GM20000 (cell line): ENCODE measurements around the gene UBL7.
A peak's percentile ranks its signal among the peaks of the same experiment; 100 is the strongest.

Experiments used
- DNase-seq: peaks from one replicate; pipeline ENCODE4 v3.0.0; 2012; ENCODE audit warnings: low spot score
- TF ChIP-seq, protein P1 (sequence below): IDR thresholded peaks from 2 replicates; pipeline ENCODE4 v1.5.1; 2012; ENCODE audit warnings: mild to moderate bottlenecking, control low read depth; ENCODE audit errors: extremely low read depth, missing control alignments

UBL7 gene, protein sequence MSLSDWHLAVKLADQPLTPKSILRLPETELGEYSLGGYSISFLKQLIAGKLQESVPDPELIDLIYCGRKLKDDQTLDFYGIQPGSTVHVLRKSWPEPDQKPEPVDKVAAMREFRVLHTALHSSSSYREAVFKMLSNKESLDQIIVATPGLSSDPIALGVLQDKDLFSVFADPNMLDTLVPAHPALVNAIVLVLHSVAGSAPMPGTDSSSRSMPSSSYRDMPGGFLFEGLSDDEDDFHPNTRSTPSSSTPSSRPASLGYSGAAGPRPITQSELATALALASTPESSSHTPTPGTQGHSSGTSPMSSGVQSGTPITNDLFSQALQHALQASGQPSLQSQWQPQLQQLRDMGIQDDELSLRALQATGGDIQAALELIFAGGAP

DNA sequence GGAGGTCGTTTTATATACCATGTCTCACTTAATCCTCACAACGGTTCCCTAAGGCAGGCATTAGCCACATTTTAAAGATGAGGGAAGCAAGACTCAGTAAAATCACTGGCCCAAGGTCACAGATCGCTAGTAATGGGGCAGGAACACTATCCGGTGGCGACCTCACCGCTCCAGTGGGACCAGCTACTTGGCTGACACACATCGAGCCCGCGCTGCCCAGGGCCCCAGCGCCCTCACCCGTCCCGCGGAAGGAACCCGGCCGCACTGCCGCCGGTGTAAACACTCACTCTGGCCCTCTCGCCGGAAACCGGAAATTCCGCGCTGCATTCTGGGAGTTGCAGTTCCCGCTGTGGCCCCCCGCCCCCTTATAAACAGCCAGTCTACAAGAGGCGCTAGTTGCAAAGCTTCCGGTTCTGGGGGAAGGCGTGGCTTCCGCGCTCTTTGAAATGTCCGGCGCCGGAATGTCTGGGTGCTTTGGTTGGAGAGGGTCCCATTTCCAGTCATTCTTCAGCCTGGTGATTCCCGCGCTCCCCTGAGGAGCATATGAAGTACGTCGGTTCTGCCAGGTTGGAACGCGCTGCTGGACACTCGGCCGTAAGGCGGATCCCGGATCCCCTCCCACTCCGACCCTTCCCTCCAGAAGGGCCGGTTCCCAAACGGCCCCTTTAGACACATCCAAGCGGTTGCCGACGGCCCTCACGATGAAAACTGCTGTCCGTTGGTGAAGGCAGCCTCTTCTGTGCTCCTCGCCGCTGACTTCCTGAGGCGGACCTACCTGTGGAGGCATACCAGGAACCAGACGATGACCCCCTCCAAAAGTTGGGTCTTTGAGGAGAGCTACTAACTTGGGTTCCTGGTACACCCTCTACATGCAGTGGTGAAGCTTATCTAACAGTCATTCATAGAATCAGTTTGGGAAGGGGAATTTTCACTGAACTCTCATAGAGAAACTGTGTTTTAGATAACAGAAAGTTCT, at the start of gene UBL7:
UBL7 (minus strand) TSS at position 290 of the 976 bp plus-strand sequence. CDS start 2,293 bp downstream, outside the sequence.
- DNase-seq = peak; percentile 93
- TF ChIP-seq, protein P1, sequence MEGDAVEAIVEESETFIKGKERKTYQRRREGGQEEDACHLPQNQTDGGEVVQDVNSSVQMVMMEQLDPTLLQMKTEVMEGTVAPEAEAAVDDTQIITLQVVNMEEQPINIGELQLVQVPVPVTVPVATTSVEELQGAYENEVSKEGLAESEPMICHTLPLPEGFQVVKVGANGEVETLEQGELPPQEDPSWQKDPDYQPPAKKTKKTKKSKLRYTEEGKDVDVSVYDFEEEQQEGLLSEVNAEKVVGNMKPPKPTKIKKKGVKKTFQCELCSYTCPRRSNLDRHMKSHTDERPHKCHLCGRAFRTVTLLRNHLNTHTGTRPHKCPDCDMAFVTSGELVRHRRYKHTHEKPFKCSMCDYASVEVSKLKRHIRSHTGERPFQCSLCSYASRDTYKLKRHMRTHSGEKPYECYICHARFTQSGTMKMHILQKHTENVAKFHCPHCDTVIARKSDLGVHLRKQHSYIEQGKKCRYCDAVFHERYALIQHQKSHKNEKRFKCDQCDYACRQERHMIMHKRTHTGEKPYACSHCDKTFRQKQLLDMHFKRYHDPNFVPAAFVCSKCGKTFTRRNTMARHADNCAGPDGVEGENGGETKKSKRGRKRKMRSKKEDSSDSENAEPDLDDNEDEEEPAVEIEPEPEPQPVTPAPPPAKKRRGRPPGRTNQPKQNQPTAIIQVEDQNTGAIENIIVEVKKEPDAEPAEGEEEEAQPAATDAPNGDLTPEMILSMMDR = no peak

DNA sequence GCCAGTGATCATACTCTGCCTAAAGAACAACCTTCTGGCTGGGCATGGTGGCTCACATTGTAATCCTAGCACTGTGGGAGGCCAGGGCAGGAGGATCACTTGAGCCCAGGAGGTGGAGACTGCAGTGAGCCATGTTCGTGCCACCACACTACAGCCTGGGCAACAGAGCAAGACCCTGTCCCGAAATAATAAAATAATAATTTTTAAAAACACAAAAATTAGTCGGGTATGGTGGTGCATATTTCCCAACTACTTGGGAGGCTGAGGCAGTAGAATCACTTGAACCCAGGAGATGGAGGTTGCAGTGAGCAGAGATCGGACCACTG, 45.5 kb upstream of the UBL7 start:
- DNase-seq = no peak
- TF ChIP-seq, protein P1 = no peak

DNA sequence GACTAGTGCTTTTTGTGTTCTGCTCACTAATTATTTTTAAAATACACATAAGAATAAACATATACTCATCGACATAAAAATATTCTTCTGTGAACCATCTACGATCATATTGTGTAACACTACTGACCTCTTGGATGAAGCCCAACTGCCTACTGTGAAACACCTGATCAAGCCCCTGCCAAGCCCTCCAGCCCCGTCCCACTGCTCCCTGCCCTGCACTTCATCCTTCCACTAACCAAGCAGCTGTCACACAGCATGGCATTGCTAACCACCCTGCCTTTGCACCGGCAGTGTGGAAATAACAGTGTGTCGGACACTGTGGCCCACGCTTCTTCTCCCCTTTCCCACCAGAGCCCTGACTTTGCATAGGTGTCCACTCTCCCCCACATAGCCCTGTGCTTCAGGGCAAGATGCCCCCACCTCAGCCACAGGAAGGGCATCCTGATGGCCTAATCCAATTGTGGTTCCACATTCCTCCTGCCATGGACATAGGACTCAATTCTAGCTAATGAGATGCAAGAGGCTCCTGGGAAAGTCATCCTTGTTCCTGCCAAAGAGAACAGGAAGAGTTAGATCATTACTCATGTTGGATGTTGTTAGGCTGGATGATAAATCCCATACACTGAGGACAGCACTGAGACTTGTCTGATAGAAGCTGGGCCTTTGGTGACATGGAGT, 45.0 kb upstream of the UBL7 start:
- no peak for DNase-seq
- TF ChIP-seq, protein P1 = no peak

DNA sequence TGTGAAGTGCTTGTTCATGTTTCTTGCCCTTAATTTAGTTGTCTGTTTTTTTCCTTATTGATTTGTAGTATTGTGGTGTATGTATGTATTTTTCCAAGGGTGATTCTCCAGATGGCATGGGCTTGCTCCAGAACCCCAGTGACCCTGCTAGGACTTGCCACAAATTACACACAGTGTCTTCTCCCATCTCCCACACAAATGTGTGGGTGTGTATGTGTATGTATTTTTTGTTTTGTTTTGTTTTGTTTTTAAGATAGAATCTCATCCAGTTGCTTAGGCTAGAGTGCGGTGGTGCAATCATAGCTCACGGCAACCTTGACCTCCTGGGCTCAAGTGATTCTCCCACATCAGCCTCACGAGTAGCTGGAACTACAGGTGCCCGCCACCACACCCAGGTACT, 43.9 kb upstream of the UBL7 start:
- TF ChIP-seq, protein P1 = no peak
- DNase-seq = no peak

DNA sequence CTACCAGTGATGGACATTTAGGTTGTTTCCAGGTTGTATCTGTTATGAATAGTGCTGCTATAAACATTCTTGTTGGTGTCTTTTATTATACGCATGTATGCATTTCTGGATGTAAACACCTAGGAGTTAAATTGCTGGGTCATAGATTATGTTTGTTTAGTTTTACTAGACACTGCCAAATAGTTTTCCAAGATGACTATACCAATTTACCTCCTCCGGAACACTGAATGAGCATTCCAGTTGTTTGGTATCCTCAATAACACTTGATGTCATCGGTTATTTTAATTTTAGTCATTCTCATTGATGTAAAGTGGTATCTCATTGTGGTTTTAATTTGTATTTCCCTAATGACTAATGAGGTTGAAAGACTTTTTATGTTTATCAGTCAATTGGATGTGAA, 43.5 kb upstream of the UBL7 start:
- TF ChIP-seq, protein P1 = no peak
- DNase-seq = no peak

DNA sequence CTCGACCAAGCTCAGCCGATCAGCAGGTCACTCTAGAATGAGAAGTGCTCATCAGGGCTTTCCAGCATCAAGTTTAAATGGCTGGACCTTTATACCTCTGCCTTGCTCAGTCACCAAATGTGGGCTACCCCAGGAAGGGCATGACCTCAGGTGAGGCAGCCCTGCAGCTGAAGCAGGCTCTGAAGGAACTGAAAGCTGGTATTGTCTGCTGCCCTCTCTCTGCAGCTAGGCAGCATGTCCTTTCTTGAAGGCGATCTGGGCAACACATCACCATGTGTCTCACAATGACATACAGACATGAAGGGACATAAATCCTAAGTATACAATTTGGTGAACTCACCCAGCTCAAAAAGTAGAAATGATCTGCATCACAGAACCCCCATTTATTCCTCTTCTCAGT, 41.3 kb upstream of the UBL7 start:
- DNase-seq = no peak

More for the DNA sequence above, 41.3 kb upstream of the UBL7 start:
- TF ChIP-seq, protein P1 = no peak
